Mucosa of stomach (tissue), 1 donor: Measurements from ENCODE around the gene TCERG1L.

ENCODE experiments used
- H3K27me3 ChIP-seq: one replicate; pipeline ENCODE4 v1.7.0; 2013; ENCODE audit warnings: mild to moderate bottlenecking, low read length; ENCODE audit not compliant: control insufficient read depth, insufficient read depth
- H3K36me3 ChIP-seq: one replicate; pipeline ENCODE4 v1.7.0; 2013; ENCODE audit warnings: low read length; ENCODE audit not compliant: control insufficient read depth, insufficient read depth
- H3K4me1 ChIP-seq: one replicate; pipeline ENCODE4 v1.7.0; 2013; ENCODE audit warnings: mild to moderate bottlenecking, low read length; ENCODE audit not compliant: control insufficient read depth, insufficient read depth
- H3K4me3 ChIP-seq: one replicate; pipeline ENCODE4 v1.7.0; 2013; ENCODE audit warnings: low read length
- H3K9ac ChIP-seq: one replicate; pipeline ENCODE4 v1.7.0; 2013; ENCODE audit warnings: mild to moderate bottlenecking, low read length, moderate library complexity
- H3K9me3 ChIP-seq: one replicate; pipeline ENCODE4 v1.7.0; 2013; ENCODE audit warnings: mild to moderate bottlenecking, low read length, moderate library complexity; ENCODE audit not compliant: control insufficient read depth
- donor health status: Pancreatic carcinoma.

TCERG1L gene

DNA sequence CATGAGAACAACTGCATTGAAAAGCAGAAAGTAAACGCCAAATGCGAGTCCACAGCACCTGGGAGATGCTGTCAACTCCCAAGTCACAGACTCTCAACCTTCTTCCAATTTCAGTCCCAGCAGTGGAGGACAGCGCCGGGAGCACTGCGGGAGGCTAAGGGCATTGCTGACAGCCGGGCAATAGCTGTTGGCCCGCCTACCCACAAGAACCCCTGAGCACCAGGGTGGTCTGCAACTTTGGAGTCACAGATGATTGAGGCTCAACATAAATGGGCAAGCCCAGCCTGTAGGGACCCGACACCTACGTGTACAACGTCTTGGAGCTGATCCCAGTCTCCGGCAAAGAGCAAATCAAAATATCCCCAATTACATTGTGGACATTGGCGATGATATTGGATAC, 262.9 kb downstream of the TCERG1L start:
- H3K9ac ChIP-seq = no peak overlapping the region
- H3K36me3 ChIP-seq = no peaks in the 10 kb centered on the region
- H3K4me1 ChIP-seq = no peaks in the 10 kb centered on the region
- H3K4me3 ChIP-seq = no peak overlapping the region
- no peaks in the 10 kb centered on the region for H3K27me3 ChIP-seq
- H3K9me3 ChIP-seq = no peaks in the 10 kb centered on the region

- Histone ChIP-seq H3K4me1 (no peaks in the 10 kb centered on the region), H3K27me3 (no peaks in the 10 kb centered on the region), H3K9ac (no peak overlapping the region), H3K9me3 (no peaks in the 10 kb centered on the region), H3K4me3 (no peak overlapping the region), H3K36me3 (no peaks in the 10 kb centered on the region)
These were observed 264.0 kb downstream of the TCERG1L start for GRCh38 chr10:131047501-131047900.

DNA sequence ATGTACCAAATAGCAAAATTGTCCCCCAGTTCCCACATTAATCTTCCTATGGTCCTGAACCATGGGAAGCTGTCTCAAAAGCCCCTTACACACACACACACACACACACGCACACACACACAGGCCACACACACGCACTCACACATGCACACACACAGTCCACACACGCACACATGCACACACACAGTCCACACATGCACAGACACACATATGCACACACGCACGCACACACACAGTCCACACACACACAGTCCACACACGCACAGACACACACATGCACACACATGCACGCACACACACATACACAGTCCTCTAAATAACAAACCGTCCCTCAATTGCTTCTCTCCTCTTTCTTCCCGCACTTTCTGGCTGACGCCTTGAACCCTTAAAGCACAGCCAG, 265.3 kb downstream of the TCERG1L start:
- no peak overlapping the region for H3K9ac ChIP-seq
- no peaks in the 10 kb centered on the region for H3K27me3 ChIP-seq

GRCh38 chr10:131044379-131045111, 267.0 kb downstream of the TCERG1L start:
- Histone ChIP-seq H3K9me3 (no peaks in the 10 kb centered on the region), H3K9ac (no peak overlapping the region), H3K4me3 (no peak overlapping the region), H3K36me3 (no peaks in the 10 kb centered on the region), H3K4me1 (no peaks in the 10 kb centered on the region), H3K27me3 (no peaks in the 10 kb centered on the region)

More for the DNA sequence above, 265.3 kb downstream of the TCERG1L start:
- Histone ChIP-seq H3K4me3 (no peak overlapping the region), H3K36me3 (no peaks in the 10 kb centered on the region), H3K9me3 (no peaks in the 10 kb centered on the region), H3K4me1 (no peaks in the 10 kb centered on the region)

- Histone ChIP-seq H3K27me3 (no peaks in the 10 kb centered on the region), H3K36me3 (no peaks in the 10 kb centered on the region), H3K4me1 (no peaks in the 10 kb centered on the region), H3K9me3 (no peaks in the 10 kb centered on the region), H3K9ac (no peak overlapping the region), H3K4me3 (no peak overlapping the region)
These were observed 268.4 kb downstream of the TCERG1L start for GRCh38 chr10:131043039-131043691.
